GM18870 (cell line): ENCODE results near the gene GYPB.
"Not testable (repeated sequence)": the region's sequence is repeated elsewhere in the genome, so short reads cannot be mapped to it uniquely, and the experiment has no call there.

Source experiments
- ATAC-seq: cut with Tn5 transposase; IDR thresholded peaks from one replicate; pipeline ENCODE4 v1.9.1; 2021; ENCODE audit warnings: moderate library complexity; ENCODE audit not compliant: unreplicated experiment

The GYPB gene

GRCh38 chr4:143950185-143950584 lies 69.0 kb downstream of the GYPB start:
- not testable (repeated sequence) for ATAC-seq

GRCh38 chr4:143947493-143947892 lies 71.7 kb downstream of the GYPB start:
- not testable (repeated sequence) for ATAC-seq
